ENCODE data around the gene C4orf54.
A peak's percentile ranks its signal among the peaks of the same experiment; 100 is the strongest.

The C4orf54 gene

DNA sequence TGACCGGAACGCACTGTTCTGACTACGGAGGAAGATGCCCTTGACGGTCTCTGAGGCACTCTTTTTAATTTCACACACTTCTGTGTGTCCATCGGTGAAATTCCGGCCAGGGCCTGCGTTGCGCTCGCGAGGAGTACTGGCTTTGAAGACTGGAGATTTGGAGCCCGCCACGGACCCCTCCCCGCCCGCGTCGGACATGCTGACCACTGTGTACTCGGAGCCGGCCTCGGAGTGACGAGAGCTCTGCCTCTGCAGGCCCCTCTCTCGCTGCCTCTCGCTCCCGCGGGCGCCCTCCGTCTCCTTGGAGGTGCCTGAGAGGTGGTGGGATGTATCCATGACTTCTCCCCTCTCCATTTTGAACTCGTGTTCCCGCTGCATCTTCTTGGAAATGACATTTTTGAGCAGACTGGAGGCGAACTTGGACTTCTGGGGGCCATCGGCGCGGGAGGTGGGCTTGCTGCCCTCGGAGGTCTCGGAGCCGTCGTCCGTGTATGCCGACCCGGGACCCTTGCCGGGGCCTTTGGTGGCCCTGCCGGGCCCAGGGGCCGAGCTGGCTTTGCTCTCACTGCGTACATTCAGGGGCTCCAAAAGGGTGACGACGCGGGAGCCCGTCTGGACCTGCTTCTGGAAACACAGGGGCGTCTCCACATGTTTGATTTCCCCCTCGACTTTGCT is 5.7 kb downstream of the C4orf54 start:
- DNase-seq = no peak

DNA sequence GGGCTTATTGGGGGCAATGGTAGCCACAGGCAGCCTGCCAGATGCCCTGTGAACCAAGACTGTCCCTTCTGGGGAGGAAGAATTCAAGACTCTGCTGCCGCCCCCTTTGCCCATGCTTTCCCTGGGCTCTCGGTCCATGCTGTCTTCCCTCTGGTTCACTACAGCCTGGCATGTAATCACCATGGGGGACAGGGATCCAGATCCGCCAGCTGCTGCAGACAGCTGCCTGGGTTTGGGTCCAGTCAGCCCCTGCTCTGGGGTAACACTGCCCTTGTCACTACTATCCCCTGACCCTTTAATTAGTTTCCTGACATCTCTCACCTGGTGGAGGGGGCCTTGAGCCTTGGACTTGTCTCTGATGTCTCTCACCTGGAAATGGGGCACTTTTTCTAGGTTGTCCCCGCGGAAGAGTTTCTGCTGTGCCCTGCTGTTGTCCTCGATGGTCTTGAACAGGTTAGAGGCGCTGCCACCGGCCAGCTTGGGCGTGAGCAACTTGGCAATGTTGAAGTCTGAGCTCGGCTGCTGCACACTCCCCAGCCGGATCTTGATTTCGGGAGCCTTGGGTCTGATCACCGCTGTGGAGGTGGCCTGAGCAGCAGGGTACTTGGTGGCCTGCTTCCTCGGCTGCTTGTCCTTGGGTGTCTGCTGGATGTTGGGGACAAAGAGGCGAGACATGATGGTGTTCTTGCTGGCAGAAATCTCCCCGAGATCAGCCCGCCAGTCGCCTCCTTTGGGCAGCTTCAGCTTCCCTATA is 6.4 kb downstream of the C4orf54 start:
- no peak for DNase-seq

GRCh38 chr4:99649778-99650177 is 7.8 kb downstream of the C4orf54 start:
- no peak for DNase-seq

DNA sequence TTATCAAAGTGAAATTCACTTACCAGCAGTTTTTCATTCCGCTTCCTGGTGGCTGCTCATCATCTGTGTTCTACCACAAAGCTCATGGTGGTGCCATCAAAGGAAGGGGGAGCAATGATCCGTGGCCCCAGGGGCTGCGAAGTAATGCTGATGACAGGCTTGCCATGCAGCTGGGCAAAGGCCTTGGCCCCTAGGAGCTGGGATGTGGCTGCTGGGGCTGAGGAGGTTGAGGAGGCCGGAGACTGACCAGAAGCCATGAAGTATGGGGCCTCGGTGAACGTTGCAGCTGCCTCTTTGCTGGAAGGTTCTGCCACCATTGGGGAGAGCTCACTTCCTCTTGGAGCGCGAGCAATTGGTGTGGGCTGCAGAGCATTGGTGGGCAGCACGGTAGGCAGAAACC is 8.4 kb downstream of the C4orf54 start:
- no peak for DNase-seq

- DNase-seq = no peak
These were observed 9.3 kb downstream of the C4orf54 start for GRCh38 chr4:99648321-99648720.

DNA sequence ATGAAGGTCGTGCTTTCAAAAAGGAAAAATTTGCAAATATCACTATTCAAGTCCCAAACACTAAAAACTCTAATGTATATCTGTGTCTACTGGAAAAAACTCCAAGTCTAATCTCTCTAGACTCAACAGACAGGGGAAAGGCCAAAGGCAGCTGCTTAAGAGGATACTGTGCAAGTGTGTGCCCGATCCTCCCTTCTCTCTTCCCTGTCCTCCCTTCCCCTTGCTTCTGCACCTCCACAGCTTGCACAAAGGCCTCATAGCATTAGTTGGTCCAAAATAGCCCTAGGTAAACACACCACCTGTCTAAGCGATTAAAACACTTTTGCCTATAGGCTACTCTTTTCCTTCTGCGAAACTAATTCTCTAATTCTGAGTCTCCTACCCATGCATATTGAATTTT is 10.6 kb downstream of the C4orf54 start:
- DNase-seq = no peak

GRCh38 chr4:99645638-99646037 is 12.0 kb downstream of the C4orf54 start:
- DNase-seq = no peak

DNA sequence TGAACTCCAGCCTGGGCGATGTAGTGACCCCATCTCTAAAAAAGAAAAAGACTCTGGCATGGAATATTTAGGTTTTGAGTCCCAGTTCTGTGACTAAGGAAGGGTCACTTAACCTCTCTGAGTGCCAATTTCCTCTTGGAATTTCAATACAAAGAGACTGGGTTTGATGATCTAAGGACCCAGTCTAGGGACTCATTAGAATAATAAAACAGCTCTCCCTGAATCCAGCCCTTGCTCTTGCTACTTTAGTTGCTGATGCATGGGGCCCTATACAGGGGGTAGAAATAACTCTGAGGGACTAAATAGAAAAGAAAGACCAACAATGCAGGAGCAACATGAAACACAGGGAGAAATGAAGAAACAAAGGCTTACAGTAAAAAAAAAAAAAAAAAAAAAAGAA is 12.6 kb downstream of the C4orf54 start:
- no peak for DNase-seq

DNA sequence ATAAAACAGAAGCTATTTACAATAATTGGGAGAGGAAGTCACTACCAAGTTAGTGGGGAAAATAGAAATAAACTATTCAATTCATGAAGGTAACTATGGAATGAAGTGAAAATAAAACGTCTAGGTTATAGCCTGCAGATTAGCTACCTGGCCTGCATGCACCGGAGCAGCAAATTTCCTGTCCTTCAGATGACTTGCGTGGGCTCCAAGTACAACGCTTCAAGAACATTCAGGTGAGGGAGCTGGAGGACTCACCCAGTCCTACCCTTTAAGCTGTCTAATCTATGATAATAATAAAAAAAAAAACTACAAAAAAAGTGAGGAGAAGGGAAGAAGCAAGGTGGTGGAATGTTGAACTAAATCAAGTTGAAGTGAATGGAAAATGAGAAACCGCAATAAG is 13.2 kb downstream of the C4orf54 start:
- no peak for DNase-seq

DNA sequence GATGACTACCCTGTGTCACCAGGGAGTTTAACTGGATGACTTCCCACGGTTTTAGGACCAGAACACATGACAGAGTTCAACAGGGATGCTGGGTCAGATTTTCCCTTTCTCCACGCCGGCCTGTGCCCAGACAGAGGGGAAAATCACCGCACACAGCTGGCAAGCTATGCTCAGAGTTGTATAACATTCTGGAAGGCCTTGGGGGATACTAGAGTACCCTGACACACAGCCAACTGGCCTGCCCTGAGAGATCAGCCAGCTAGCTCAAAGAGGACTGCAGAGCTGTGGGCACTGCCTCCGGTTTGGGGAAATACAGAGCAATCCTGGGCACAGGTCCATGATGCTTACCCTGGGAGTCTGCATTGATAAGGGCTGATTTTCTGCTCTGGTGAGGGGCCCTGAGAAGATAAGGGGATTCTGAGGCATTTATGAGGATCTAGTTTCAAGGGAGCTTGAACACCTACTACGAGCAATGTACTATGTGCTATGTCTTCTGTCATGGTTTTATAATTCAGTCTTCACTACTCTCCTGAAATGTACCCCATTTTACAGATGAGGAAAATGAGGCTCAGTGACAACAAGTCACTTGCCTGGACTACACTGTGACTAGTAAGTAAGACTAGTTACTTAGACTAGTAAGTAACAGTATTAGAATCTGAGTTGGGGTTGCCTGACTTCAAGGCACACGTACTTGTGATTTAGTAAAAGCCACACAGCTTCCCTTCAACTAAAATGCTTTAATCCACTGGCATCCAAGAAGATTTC is 14.7 kb downstream of the C4orf54 start:
- no peak for DNase-seq

DNA sequence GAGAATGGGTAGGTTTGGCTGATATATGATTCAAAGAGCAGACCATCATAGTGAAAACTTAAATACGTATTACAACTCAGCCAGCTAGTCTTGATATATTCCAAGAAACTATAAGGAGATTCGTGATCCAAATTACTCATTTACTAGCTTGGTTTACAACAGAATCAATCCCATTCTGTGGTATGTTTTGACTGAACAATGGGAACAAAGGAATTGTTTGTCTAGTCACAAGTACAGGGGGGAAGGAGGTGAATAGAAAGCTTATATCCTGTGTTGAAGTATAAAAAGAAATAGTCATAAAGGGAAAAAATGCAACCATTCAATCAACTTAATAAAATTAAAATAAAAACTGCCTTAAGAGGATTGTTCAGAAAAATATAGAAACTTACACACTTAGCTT is 17.0 kb downstream of the C4orf54 start:
- DNase-seq = peak in 1 of 2 experiments; percentile 17

DNA sequence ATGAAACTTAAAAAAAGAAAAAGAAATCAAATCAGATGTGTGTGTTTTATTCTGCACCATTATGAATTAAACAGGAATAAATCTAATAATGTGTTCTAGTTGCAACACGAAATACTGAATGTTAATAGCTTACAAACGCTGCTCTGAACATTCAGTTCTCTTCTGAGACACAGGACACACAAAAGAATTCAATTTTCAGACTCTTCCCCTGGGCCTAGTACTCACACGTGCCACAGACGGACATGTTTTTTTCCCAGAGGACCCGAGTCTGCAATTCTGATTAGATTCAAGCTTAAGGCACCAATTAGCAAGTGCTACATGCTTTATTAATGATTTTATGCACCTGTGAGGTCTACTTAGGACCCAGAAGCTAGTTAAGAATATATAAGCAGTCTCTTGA is 20.5 kb downstream of the C4orf54 start:
- DNase-seq = no peak

- DNase-seq = no peak
These were observed 21.2 kb downstream of the C4orf54 start for GRCh38 chr4:99636422-99636821.

GRCh38 chr4:99635601-99636000 is 22.0 kb downstream of the C4orf54 start:
- DNase-seq = no peak

DNA sequence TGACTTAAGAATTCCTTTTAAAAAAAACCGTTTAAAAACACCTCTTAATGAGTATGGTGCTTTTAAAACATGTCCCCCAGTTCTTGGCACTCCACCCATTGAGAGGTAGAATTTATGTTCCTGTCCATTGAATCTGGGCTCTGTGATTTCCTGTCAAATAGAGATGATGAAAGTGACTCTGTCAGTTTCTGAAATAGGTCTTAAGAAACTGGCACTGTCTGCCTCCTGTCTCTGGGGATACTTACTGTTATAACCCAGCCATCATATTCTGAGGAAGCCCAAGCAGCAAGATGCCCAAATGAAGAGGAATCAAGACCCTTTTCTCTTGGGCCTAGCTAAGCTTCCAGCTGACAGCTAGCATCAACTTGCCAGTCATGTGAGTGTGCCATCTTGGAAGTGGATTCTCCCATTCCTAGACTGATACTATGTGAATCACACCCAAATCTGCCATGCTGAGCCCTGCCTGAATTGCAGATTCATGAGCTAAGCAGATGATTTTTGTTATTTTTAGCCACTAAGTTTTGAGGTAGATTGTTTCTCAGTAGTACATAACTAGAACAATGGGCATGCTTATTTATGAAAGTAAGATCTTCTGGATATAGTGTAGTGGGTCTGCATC is 22.8 kb downstream of the C4orf54 start:
- peak; percentile 28 to 68 for DNase-seq

- DNase-seq = peak; percentile 77 to 96
These were observed 23.9 kb downstream of the C4orf54 start for GRCh38 chr4:99633772-99634171.

GRCh38 chr4:99630857-99631360 is 26.7 kb downstream of the C4orf54 start:
- no peak for DNase-seq

- no peak for DNase-seq
These were observed 27.6 kb downstream of the C4orf54 start for GRCh38 chr4:99629962-99630554.

- DNase-seq = no peak
These were observed 29.6 kb downstream of the C4orf54 start for GRCh38 chr4:99628040-99628439.

- no peak for DNase-seq
These were observed 32.3 kb downstream of the C4orf54 start for GRCh38 chr4:99625369-99625768.

DNA sequence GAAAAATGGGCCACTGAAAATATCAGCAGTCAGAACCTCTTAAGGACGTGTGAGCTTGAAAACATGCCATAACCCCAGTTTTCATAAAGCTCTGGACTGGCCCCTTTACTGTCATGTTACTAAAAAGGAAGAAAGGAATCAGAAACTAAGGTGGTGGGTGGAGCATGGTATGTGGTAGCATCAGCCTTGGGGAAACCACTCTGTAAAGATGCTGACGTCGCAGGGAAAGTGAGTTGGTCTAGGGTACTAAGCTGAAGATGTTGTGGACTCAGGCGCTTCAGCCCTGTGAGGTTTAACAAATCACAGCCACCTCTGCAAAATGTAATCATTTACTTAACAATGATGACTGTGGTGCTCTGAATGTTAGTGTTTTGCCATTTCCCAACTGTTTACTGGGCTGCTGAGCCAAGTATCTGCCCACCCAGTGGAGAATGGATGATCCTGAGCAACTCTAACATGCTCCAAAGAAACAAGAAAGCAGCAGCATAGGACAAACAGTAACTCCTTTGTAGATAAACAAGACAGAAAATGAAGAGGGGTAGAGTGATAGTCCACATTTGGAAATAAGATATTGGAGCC is 33.4 kb downstream of the C4orf54 start:
- no peak for DNase-seq

- DNase-seq = no peak
These were observed 35.3 kb downstream of the C4orf54 start for GRCh38 chr4:99622341-99622740.

Measured in NCI-H2081 (cell line).